Thyroid gland (tissue), 4 donors: ENCODE data around the gene NCBP1.

Experiments
- CTCF ChIP-seq, 6 experiments: fragments of 200-600 bp in 3 of 6; fragments of 450-650 bp in 3 of 6; sonication (generic) in 3 of 6; IDR thresholded peaks; one replicate each; pipeline ENCODE4 v1.5.1; 2016 to 2019; ENCODE audit warnings: antibody characterized with exemption in 6 of 6, mild to moderate bottlenecking in 2 of 6, inconsistent platforms in 1 of 6, moderate library complexity in 1 of 6
- POLR2A ChIP-seq, 2 donors: fragments of 450-650 bp; IDR thresholded peaks; one replicate each; pipeline ENCODE4 v1.6.1; 2017; ENCODE audit warnings: antibody characterized with exemption in 2 of 2, mild to moderate bottlenecking in 2 of 2, moderate library complexity in 1 of 2

GRCh38 chr9:97632248-97632984, 1.2 kb upstream of the NCBP1 start:
- TF ChIP-seq CTCF (IDR thresholded peaks at IDR 0.05) (no peak), POLR2A (IDR thresholded peaks at IDR 0.05) (no peak)
